ENCODE results near the gene SOX21.

The SOX21 gene

GRCh38 chr13:94707400-94708021, 4.8 kb downstream of the SOX21 start:
- DNase-seq (ENCODE audit: extremely low read depth, low read depth), result no peak
- no peak for TF ChIP-seq CTCF (IDR thresholded peaks at IDR 0.05; ENCODE audit: low read depth, low read length)

GRCh38 chr13:94706843-94707399, 5.4 kb downstream of the SOX21 start:
- DNase-seq (ENCODE audit: extremely low read depth, low read depth), result no peak
- no peak for TF ChIP-seq CTCF (IDR thresholded peaks at IDR 0.05; ENCODE audit: low read depth, low read length)

- no peak for TF ChIP-seq CTCF (IDR thresholded peaks at IDR 0.05; ENCODE audit: low read depth, low read length)
- DNase-seq (ENCODE audit: extremely low read depth, low read depth), result no peak
These were observed 6.1 kb downstream of the SOX21 start for GRCh38 chr13:94706101-94706842.

- DNase-seq (ENCODE audit: extremely low read depth, low read depth), result no peak
- no peak for TF ChIP-seq CTCF (IDR thresholded peaks at IDR 0.05; ENCODE audit: low read depth, low read length)
These were observed 7.0 kb downstream of the SOX21 start for GRCh38 chr13:94705081-94706030.

- no peak for DNase-seq (ENCODE audit: extremely low read depth, low read depth)
- no peak for TF ChIP-seq CTCF (IDR thresholded peaks at IDR 0.05; ENCODE audit: low read depth, low read length)
These were observed 7.8 kb downstream of the SOX21 start for GRCh38 chr13:94704377-94705080.

- TF ChIP-seq CTCF (IDR thresholded peaks at IDR 0.05; ENCODE audit: low read depth, low read length), result no peak
- no peak for DNase-seq (ENCODE audit: extremely low read depth, low read depth)
These were observed 8.5 kb downstream of the SOX21 start for GRCh38 chr13:94703721-94704314.
